GM21619 (cell line): Measurements from ENCODE around the gene TRABD2B.

Experiments
- ATAC-seq: cut with Tn5 transposase; IDR thresholded peaks from one replicate; pipeline ENCODE4 v1.9.1; 2021; ENCODE audit not compliant: unreplicated experiment

TRABD2B gene

DNA sequence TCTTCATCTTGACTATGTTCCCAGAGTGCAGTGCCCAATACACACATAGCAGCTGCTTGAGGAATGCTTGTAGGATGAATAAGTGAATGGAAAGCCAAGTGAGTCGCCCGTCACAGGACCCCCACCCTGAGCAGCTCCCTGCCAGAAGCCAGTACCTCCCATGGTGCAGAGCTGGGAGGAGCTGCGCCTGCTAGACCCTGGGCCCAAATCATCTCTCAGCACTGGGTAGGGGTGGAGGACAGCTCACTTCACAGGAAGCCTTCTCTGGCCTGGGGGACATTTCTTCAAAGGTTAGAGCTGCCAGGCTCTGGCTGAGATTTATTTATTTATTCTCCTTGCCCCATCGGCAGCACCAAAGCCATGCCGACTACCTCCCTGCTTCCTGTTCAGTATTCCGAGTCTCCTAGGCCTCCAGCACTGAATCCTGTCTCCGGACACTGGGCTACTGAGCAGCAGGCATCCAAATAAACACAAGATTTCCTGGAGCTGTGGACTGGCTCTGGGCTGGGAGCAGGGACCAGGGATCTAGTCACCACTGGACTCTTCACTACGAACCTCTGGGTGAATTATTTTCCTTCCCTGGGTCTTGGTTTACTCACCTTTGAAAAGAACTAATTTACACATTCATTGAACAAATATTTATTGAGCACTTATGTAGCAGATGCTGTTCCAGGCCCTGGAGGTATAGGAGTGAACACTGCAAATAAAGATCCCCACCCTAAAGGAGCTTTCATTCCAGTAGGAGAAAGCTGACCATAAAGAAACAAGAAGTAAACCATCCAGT, 187.7 kb downstream of the TRABD2B start:
- no peak for ATAC-seq

- ATAC-seq, result no peak
These were observed 188.6 kb downstream of the TRABD2B start for GRCh38 chr1:47808612-47809011.

- no peak for ATAC-seq
These were observed 191.2 kb downstream of the TRABD2B start for GRCh38 chr1:47805921-47806361.

GRCh38 chr1:47805018-47805417, 192.2 kb downstream of the TRABD2B start:
- no peak for ATAC-seq

DNA sequence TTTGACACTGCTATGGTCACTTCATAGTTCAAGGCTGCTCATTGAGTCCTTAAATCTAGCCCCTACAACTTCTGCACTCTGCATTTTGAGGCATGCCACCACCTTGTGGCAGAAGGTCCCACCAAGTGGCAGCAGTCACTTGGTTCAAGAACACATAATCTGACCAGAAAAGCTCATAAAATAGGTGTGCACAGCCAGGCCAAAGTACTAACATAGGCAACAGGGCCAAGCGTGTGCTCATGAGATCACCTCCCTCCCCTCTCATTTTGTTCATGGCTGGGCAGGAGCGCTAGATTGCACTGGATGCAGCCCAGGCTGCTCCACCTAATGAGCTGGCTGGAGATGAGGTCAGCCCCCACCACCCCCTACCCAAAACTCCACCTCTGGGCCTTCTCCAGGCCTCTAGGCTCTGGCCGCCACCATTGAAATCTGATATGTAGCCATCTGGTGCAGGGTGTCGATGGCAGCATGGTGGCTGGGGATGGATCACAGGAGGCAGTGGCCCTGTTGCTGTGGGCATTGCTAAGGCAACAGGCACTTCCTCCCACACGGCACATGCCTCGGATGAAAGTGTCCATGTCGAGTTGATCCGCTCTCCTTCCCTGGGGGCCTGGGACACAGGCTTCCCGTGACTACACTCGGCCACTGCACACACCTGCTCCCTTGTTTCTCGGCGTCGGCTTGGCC, 193.2 kb downstream of the TRABD2B start:
- no peak for ATAC-seq

GRCh38 chr1:47797575-47797974, 199.6 kb downstream of the TRABD2B start:
- no peak for ATAC-seq

- no peak for ATAC-seq
These were observed 200.6 kb downstream of the TRABD2B start for GRCh38 chr1:47796626-47797025.

GRCh38 chr1:47795102-47795501, 202.1 kb downstream of the TRABD2B start:
- ATAC-seq, result no peak

DNA sequence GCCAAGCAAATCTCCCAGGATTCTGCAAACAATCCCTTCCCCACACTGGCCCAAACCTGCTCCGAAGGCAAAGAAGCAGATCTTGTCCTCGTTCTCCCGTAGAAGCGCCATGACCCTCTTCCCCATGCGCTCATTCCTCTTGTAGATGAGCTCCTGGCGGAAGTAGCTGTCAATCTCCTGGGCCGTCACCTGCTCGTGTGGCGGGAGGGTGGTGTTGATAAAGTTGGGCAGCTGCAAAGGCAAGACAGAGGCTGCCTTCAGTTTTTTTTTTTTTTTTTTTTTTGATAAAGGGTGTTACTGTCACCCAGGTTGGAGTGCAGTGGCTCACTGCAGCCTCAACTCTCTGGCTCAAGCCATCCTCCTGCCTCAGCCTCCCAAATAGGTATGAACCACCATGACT, 202.7 kb downstream of the TRABD2B start:
- no peak for ATAC-seq

- ATAC-seq, result no peak
These were observed 203.1 kb downstream of the TRABD2B start for GRCh38 chr1:47794081-47794480.

DNA sequence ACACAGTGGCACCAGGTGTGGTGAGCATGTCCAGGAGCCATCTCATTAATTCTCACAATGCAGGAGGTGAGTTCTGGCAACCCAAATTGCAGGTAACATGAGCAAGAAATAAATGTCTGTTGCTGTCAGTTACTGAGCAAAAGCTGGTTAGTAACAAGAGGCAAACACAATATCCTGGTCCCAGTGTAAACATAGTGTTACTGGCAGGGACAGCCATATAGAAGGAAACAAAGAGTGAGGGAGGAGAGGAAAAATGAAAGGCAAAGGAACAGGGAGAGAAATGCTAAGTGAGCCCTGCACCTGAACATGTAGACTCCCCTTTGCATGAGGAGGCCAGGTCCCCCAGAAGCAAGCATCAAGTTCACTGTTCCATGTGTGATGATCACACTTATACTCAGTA, 203.6 kb downstream of the TRABD2B start:
- ATAC-seq, result no peak

GRCh38 chr1:47792779-47793178, 204.4 kb downstream of the TRABD2B start:
- no peak for ATAC-seq

GRCh38 chr1:47791879-47792608, 205.1 kb downstream of the TRABD2B start:
- no peak for ATAC-seq

DNA sequence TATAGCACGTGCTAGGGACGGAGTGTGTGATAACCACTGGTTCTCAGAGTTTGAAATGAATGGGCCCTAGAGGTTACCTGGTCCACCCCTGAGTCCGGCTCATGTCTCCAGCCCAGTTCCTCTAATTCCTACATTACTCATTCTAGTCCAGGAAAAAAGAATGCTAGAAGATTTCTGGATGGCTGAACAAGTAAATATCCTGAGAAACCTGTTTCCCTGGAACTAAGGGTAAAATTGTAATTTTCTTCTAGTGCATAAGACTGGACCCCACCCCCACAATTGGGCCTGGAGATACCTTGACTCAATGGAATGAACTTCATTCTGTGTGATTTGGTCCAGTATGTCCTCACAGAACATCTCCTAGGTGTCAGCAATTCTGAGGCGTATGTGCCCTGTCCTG, 208.4 kb downstream of the TRABD2B start:
- no peak for ATAC-seq

DNA sequence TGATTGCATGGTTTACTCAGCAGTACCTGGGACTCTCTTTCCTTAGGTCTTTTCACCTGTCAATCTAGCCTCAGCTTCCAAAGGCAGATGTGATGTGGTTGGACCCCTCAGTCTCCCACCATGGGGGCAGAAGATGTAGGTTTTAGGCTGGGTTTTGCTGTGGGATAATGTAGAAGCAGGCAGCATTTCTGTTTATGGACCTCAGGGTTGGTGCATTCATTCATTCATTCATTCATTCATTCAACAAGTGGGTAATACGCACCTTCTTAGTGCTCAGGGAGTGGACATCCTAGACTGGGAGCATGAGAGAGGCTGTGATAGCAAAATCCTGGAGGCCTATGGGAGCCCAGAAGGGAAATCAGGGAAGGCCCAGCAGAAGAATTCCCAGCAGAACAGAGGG, 209.6 kb downstream of the TRABD2B start:
- ATAC-seq, result no peak

GRCh38 chr1:47786316-47786715, 210.9 kb downstream of the TRABD2B start:
- ATAC-seq, result no peak

GRCh38 chr1:47785561-47786271, 211.5 kb downstream of the TRABD2B start:
- ATAC-seq, result no peak

GRCh38 chr1:47785118-47785517, 212.1 kb downstream of the TRABD2B start:
- no peak for ATAC-seq

GRCh38 chr1:47784497-47784822, 212.7 kb downstream of the TRABD2B start:
- ATAC-seq, result no peak

- ATAC-seq, result no peak
These were observed 213.3 kb downstream of the TRABD2B start for GRCh38 chr1:47783638-47784496.
